PC-3 (cell line): ENCODE results near the gene ZNF724. TPM values are rescaled to one million over a fixed set of nuclear protein-coding genes. Genes with fewer than 3 reads are reported as not detected.
A peak's percentile ranks its signal among the peaks of the same experiment; 100 is the strongest.
"Not testable (repeated sequence)": the region's sequence is repeated elsewhere in the genome, so short reads cannot be mapped to it uniquely, and the experiment has no call there.

Experiments used
- ATAC-seq: fragments of 200-7000 bp; cut with Tn5 transposase; 2 replicates; pipeline ENCODE4 v1.9.1; 2020; ENCODE audit warnings: mild to moderate bottlenecking, moderate library complexity
- BruUV-seq: library from RNA; stranded (reverse); fragments of 400-500 nt; replicated peaks from 2 replicates; lab custom pipeline; 2021; lab: Mats Ljungman, UMichigan
- CTCF ChIA-PET: fragments of 300-600 bp; sonication (Branson Sonifier 250); formaldehyde crosslinking; loops from one replicate; lab custom pipeline; 2022; ENCODE audit warnings: antibody characterized with exemption; lab: Charles Lee
- POLR2A ChIA-PET: fragments of 300-600 bp; sonication (Branson Sonifier 250); formaldehyde crosslinking; loops from one replicate; lab custom pipeline; 2022; ENCODE audit warnings: antibody characterized with exemption; ENCODE audit not compliant: unreplicated experiment; lab: Charles Lee
- DNase-seq: peaks from one replicate; pipeline ENCODE4 v3.0.0-alpha.2; 2015
- H2AFZ ChIP-seq: fragments of 300-600 bp; sonication (generic); 2 replicates; pipeline ENCODE4 v1.6.0; 2016; ENCODE audit warnings: antibody characterized with exemption, low read length
- H3F3A ChIP-seq: fragments of 300-600 bp; sonication (generic); one replicate; pipeline ENCODE4 v1.6.0; 2017; ENCODE audit warnings: antibody characterized with exemption, low read length, control low read depth, mild to moderate bottlenecking; ENCODE audit not compliant: unreplicated experiment
- H3K27ac ChIP-seq: fragments of 300-600 bp; sonication (generic); 2 replicates; pipeline ENCODE4 v1.5.1; 2016; ENCODE audit warnings: mild to moderate bottlenecking, low read length
- H3K27me3 ChIP-seq: fragments of 300-600 bp; sonication (generic); 2 replicates; pipeline ENCODE4 v1.6.1; 2016; ENCODE audit warnings: low read length, mixed read lengths
- H3K36me3 ChIP-seq: fragments of 300-600 bp; sonication (generic); 2 replicates; pipeline ENCODE4 v1.6.1; 2016; ENCODE audit warnings: low read depth, mixed run types, low read length, mixed read lengths
- H3K4me1 ChIP-seq: fragments of 300-600 bp; sonication (generic); 2 replicates; pipeline ENCODE4 v1.5.1; 2016; ENCODE audit warnings: low read length; ENCODE audit not compliant: insufficient read depth
- H3K4me2 ChIP-seq: fragments of 300-600 bp; sonication (generic); 2 replicates; pipeline ENCODE4 v1.6.0; 2016; ENCODE audit warnings: low read length
- H3K4me3 ChIP-seq: fragments of 300-600 bp; sonication (generic); 2 replicates; pipeline ENCODE4 v1.5.1; 2016; ENCODE audit warnings: mild to moderate bottlenecking, low read length, mixed read lengths
- H3K79me2 ChIP-seq: fragments of 300-600 bp; sonication (generic); 2 replicates; pipeline ENCODE4 v1.6.1; 2017; ENCODE audit warnings: low read length, mixed read lengths
- H3K9ac ChIP-seq: fragments of 300-600 bp; sonication (generic); 2 replicates; pipeline ENCODE4 v1.6.0; 2016; ENCODE audit warnings: mild to moderate bottlenecking, low read length
- H3K9me2 ChIP-seq: fragments of 300-600 bp; sonication (generic); replicated peaks from 2 replicates; pipeline ENCODE4 v1.6.1; 2016; ENCODE audit warnings: mixed run types, low read length, mixed read lengths
- H3K9me3 ChIP-seq: fragments of 300-600 bp; sonication (generic); 2 replicates; pipeline ENCODE4 v1.6.1; 2016; ENCODE audit warnings: low read length, mixed read lengths
- H4K20me1 ChIP-seq: fragments of 300-600 bp; sonication (generic); 2 replicates; pipeline ENCODE4 v1.6.1; 2016; ENCODE audit warnings: low read length, mixed read lengths
- EZH2 ChIP-seq: fragments of 300-600 bp; sonication (generic); IDR thresholded peaks from one replicate; pipeline ENCODE4 v1.6.1; 2017; ENCODE audit warnings: antibody characterized with exemption, mild to moderate bottlenecking, low read length; ENCODE audit not compliant: unreplicated experiment
- EZH2phosphoT487 ChIP-seq: fragments of 300-600 bp; sonication (generic); IDR thresholded peaks from 2 replicates; pipeline ENCODE4 v1.6.1; 2018; ENCODE audit warnings: mild to moderate bottlenecking, antibody characterized with exemption, low read length, borderline replicate concordance
- intact Hi-C: fragments of 100-400 bp; cut with micrococcal nuclease; formaldehyde crosslinking; loops from 2 replicates; pipeline ENCODE4 v1.9.0; 2023
- total RNA-seq: library from RNA; depleted of rRNA; stranded (reverse); fragments of >200 nt; gene quantifications from 2 replicates; pipeline ENCODE4 v1.2.3, GENCODE V29; 2014
- TF ChIP-seq, protein P1 (sequence below): fragments of 300-600 bp; sonication (generic); conservative IDR thresholded peaks from 2 replicates; pipeline ENCODE4 v1.5.1; 2017; ENCODE audit warnings: antibody characterized with exemption, low read depth, mild to moderate bottlenecking, low read length

ZNF724 gene
- total RNA-seq, 1 experiment from 2014 or later = 23.1 TPM

DNA sequence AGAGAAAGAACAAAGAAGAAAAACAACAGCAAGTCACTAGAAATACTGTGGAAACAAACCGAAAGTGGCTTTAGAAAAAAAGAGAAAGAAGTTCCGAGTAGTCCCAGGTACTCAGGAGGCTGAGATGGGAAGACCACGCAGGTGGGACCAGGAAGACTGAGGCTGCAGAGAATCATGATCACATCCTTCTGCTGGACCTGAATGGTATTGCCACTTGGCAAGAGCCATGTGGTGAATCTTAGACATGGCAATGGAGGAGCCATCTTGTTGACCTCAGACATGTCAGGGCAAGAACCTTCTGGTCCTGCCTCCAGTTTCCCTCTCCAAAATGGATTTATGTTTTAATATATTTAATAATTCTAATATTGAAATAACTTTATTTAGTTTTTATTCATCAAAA, 37.4 kb upstream of the ZNF724 start:
- H3K9me3 ChIP-seq = no peaks in the 10 kb centered on the region
- no peak for DNase-seq
- H3K4me1 ChIP-seq = no peaks in the 10 kb centered on the region
- H2AFZ ChIP-seq = no peak overlapping the region
- H3K9ac ChIP-seq = no peak overlapping the region
- no peaks in the 10 kb centered on the region for H3K27me3 ChIP-seq
- no peaks in the 10 kb centered on the region for H3F3A ChIP-seq
- POLR2A ChIA-PET = no interaction called here
- H4K20me1 ChIP-seq = no peaks in the 10 kb centered on the region
- H3K9me2 ChIP-seq = no peaks in the 10 kb centered on the region
- CTCF ChIA-PET = no interaction called here
- H3K79me2 ChIP-seq = no peaks in the 10 kb centered on the region
- TF ChIP-seq EZH2 = no peak
- TF ChIP-seq, protein P1, sequence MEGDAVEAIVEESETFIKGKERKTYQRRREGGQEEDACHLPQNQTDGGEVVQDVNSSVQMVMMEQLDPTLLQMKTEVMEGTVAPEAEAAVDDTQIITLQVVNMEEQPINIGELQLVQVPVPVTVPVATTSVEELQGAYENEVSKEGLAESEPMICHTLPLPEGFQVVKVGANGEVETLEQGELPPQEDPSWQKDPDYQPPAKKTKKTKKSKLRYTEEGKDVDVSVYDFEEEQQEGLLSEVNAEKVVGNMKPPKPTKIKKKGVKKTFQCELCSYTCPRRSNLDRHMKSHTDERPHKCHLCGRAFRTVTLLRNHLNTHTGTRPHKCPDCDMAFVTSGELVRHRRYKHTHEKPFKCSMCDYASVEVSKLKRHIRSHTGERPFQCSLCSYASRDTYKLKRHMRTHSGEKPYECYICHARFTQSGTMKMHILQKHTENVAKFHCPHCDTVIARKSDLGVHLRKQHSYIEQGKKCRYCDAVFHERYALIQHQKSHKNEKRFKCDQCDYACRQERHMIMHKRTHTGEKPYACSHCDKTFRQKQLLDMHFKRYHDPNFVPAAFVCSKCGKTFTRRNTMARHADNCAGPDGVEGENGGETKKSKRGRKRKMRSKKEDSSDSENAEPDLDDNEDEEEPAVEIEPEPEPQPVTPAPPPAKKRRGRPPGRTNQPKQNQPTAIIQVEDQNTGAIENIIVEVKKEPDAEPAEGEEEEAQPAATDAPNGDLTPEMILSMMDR = no peak
- TF ChIP-seq EZH2phosphoT487 = no peak
- no peak overlapping the region for H3K4me2 ChIP-seq
- no peaks in the 10 kb centered on the region for H3K36me3 ChIP-seq
- no peak overlapping the region for H3K27ac ChIP-seq
- ATAC-seq = no peak
- BruUV-seq = no TSS peak
- intact Hi-C loops = no loop called here
- no peak overlapping the region for H3K4me3 ChIP-seq

- TF ChIP-seq EZH2 = no peak
- TF ChIP-seq EZH2phosphoT487 = no peak
- TF ChIP-seq, protein P1 = peak; percentile 41; the same call in 1 of the 2 replicates
- H3K79me2 ChIP-seq = no peaks in the 10 kb centered on the region
- H3K9me3 ChIP-seq = no peaks in the 10 kb centered on the region
- no peaks in the 10 kb centered on the region for H3K4me1 ChIP-seq
- no peaks in the 10 kb centered on the region for H3K9me2 ChIP-seq
- intact Hi-C loops = no loop called here
- H3K27me3 ChIP-seq = no peaks in the 10 kb centered on the region
- no peak overlapping the region for H3K27ac ChIP-seq
- ATAC-seq (no peak), DNase-seq (no peak)
- H3K4me3 ChIP-seq = no peak overlapping the region
- H3K36me3 ChIP-seq = no peaks in the 10 kb centered on the region
- BruUV-seq = no TSS peak
- no peak overlapping the region for H2AFZ ChIP-seq
- ChIA-PET CTCF (no interaction called here), POLR2A (no interaction called here)
- no peak overlapping the region for H3K9ac ChIP-seq
- H4K20me1 ChIP-seq = no peaks in the 10 kb centered on the region
- no peaks in the 10 kb centered on the region for H3F3A ChIP-seq
- H3K4me2 ChIP-seq = no peak overlapping the region
These were observed 36.3 kb upstream of the ZNF724 start for GRCh38 chr19:23286477-23286876.

DNA sequence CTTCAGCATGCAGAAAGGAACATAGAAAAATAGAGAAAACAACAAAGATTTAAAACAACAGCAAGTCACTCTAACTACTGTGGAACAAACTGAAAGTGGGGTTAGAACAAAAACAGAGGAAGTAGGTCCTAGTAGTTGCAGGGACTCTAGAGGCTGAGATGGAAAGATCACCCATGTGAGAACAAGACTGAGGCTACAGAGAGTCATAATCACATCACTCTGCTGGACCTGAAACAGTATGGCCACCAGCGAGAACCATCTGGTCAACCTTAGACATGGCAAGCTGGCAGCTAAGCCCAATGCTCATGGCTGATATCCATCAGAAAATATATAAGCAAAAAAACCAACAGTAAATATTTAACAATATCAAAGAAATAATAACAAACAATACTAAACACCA, 35.8 kb upstream of the ZNF724 start:
- no peak overlapping the region for H3K4me3 ChIP-seq
- no peaks in the 10 kb centered on the region for H3K79me2 ChIP-seq
- H3K4me1 ChIP-seq = no peaks in the 10 kb centered on the region
- no peaks in the 10 kb centered on the region for H3K9me2 ChIP-seq
- intact Hi-C loops = no loop called here
- no peaks in the 10 kb centered on the region for H3K9me3 ChIP-seq
- H3K27ac ChIP-seq = no peak overlapping the region
- H3F3A ChIP-seq = no peaks in the 10 kb centered on the region
- no peaks in the 10 kb centered on the region for H4K20me1 ChIP-seq
- no peak for DNase-seq
- BruUV-seq = no TSS peak
- no peak for ATAC-seq
- TF ChIP-seq EZH2phosphoT487 (no peak), EZH2 (no peak)
- TF ChIP-seq, protein P1 = no peak
- CTCF ChIA-PET = no interaction called here
- no peak overlapping the region for H3K4me2 ChIP-seq
- H3K9ac ChIP-seq = no peak overlapping the region
- no peaks in the 10 kb centered on the region for H3K36me3 ChIP-seq
- no peaks in the 10 kb centered on the region for H3K27me3 ChIP-seq
- H2AFZ ChIP-seq = no peak overlapping the region
- POLR2A ChIA-PET = no interaction called here

DNA sequence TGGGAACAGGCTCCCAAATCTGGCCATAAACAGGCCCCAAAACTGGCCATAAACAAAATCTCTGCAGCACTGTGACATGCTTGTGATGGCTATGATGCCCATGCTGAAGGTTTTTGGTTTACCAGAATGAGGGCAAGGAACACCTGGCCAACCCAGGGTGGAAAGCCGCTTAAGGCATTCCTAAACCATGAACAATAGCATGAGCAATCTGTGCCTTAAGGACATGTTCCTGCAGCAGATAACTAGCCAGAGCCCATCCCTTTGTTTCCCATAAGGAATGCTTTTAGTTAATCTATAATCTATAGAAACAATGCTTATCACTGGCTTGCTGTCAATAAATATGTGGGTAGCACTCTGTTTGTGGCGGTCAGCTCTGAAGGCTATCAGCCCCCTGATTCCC, 35.1 kb upstream of the ZNF724 start:
- ATAC-seq, POLR2A ChIA-PET, H3K4me1 ChIP-seq, BruUV-seq, H3K9me3 ChIP-seq, H3K27me3 ChIP-seq, CTCF ChIA-PET, H3K36me3 ChIP-seq, H3K4me3 ChIP-seq, H3K9me2 ChIP-seq, H3F3A ChIP-seq, H3K27ac ChIP-seq, intact Hi-C loops, H3K79me2 ChIP-seq, H2AFZ ChIP-seq, H3K4me2 ChIP-seq, H3K9ac ChIP-seq, DNase-seq, H4K20me1 ChIP-seq: not testable (repeated sequence)
